ENCODE measurements around the gene ZNF780B. TPM values are rescaled to one million over a fixed set of nuclear protein-coding genes. Genes with fewer than 3 reads are reported as not detected.

Gene ZNF780B
- total and polyA plus RNA-seq, 2 of the 8 experiments (the other 6 are each of a cell fraction or from before 2014, with no cell fraction given): 3.1 to 22.4 TPM

DNA sequence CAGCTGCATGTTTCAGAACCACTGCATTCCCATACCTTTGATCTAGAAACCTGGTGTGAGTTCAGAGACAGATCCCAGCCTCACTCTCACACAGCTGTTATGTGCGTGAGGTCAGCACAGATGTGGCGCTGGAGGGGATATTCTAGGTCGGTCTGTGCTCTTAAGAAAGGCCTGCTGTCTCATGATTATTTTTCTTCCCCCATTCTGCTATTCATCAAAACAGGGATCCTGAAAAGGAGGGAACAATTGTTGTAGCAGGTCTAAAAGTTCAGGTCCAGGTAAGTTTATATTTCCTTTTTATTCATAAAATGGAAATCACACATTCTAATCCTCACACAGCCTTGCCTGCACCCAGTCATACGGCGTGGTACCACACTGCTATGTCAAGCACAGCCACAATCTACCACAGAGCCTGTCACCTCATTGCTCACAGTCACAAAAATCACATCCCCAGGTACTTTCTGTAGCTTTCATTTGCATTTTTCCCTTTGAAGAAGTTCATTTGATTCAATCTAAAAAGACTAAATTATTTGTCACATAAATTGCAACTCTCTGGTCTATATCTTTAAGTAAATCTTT lies 58.3 kb downstream of the ZNF780B start:
- H2AFZ ChIP-seq (ENCODE audit: low read length): peak overlapping the region; percentile 97
- peaks cover 3% of the 10 kb centered on the region; the same call in 1 of the 2 replicates for H3K79me1 ChIP-seq (ENCODE audit: low read depth, low read length)
- CTCF ChIA-PET (ENCODE audit: partially characterized antibody): interaction anchor here (1.2 kb wide), 1 partner anchor 188 kb away, joined by 3 read pairs; no protein-coding TSS in a partner anchor

More for the DNA sequence above, 58.3 kb downstream of the ZNF780B start:
- peaks cover 9 to 15% of the 10 kb centered on the region in 2 experiments; a peak in 2 of 4 replicates for H3K9me3 ChIP-seq (ENCODE audit: insufficient read depth in 2 of 2, low read depth in 1 of 2, low read length in 1 of 2)
- WGBS, 2 experiments (ENCODE audit: extremely low coverage in 1 of 2, insufficient coverage in 1 of 2, insufficient read length in 1 of 2, insufficient replicate concordance in 2 of 2, low coverage in 1 of 2, low lambda C conversion rate in 2 of 2, missing lambda C conversion rate in 1 of 2): 89% methylated on average over 5 of the region's 5 CpGs; no CpG with 5 or more reads in 1 of the 2 experiments
- H3K56ac ChIP-seq (replicated peaks; ENCODE audit: insufficient read length, low read depth, low read length): no peak overlapping the region
- no peak overlapping the region for H4K91ac ChIP-seq (replicated peaks; ENCODE audit: insufficient read length, low read length)
- H4K20me1 ChIP-seq (replicated peaks in 1 of 2; ENCODE audit: control insufficient read depth in 1 of 2, insufficient read depth in 2 of 2, low read length in 2 of 2): no peaks in the 10 kb centered on the region
- POLR2A ChIA-PET (ENCODE audit: partially characterized antibody): interaction anchor here (1.0 to 1.6 kb wide), 2 partner anchors 11 to 27 kb away, joined by 3 to 4 read pairs; partner anchors contain the start of gene PSMC4
- H4K8ac ChIP-seq (ENCODE audit: extremely low read depth, insufficient read depth, low read length): no peak overlapping the region; the same call in 1 of the 2 replicates
- FAIRE-seq (no peak), DNase-seq (ENCODE audit: low read depth in 1 of 2, low spot score in 2 of 2) (no peak)
- no peak overlapping the region for H2BK15ac ChIP-seq (ENCODE audit: low read length)
- no peak overlapping the region for H3K18ac ChIP-seq (ENCODE audit: extremely low read depth, low read length)
- no peak overlapping the region for H2BK20ac ChIP-seq (ENCODE audit: low read length)
- H3K27me3 ChIP-seq (replicated peaks in 1 of 4; ENCODE audit: control insufficient read depth in 3 of 4, extremely low read depth in 1 of 4, insufficient read depth in 3 of 4, low read length in 3 of 4): no peaks in the 10 kb centered on the region
- peaks cover 9% of the 10 kb centered on the region for H3K23me2 ChIP-seq (ENCODE audit: low read depth, low read length)
- H3K9ac ChIP-seq (replicated peaks in 1 of 4; ENCODE audit: extremely low read depth in 1 of 4, low read depth in 3 of 4, low read length in 3 of 4): no peak overlapping the region
- peak overlapping the region; percentile 84 to 97 for H3K4me2 ChIP-seq (ENCODE audit: insufficient read depth in 1 of 2, low read depth in 2 of 2, low read length in 2 of 2)
- H3K27ac ChIP-seq (ENCODE audit: low read depth, low read length): no peak overlapping the region
- H3K79me2 ChIP-seq (ENCODE audit: control insufficient read depth in 1 of 2, insufficient read depth in 2 of 2, low read length in 2 of 2): peaks cover 5 to 12% of the 10 kb centered on the region in 2 experiments; a peak in 3 of 4 replicates
- H2BK120ac ChIP-seq (replicated peaks; ENCODE audit: low read depth, low read length): no peak overlapping the region
- H3K4ac ChIP-seq (replicated peaks; ENCODE audit: insufficient read length, low read depth, low read length): no peak overlapping the region
- TF ChIP-seq NRF1 (IDR thresholded peaks at IDR 0.05; ENCODE audit: low read depth, low read length) (no peak), ZNF274 (IDR thresholded peaks at IDR 0.05; ENCODE audit: borderline replicate concordance, extremely low read depth, low read length) (no peak), JUN (IDR thresholded peaks at IDR 0.05; ENCODE audit: low read depth, low read length) (no peak), MAFK (IDR thresholded peaks at IDR 0.05; ENCODE audit: low read depth, low read length) (no peak), SIX5 (IDR thresholded peaks at IDR 0.05; ENCODE audit: low read depth, low read length) (no peak)
- no peak overlapping the region for H2AK5ac ChIP-seq (ENCODE audit: low read depth, low read length)
- no peak overlapping the region for H2BK5ac ChIP-seq (ENCODE audit: low read depth, low read length)
- peak overlapping the region; percentile 78 to 97 (median 96); a peak in 7 of 8 replicates for H3K4me3 ChIP-seq (ENCODE audit: extremely low read depth in 1 of 4, insufficient read depth in 2 of 4, low read depth in 3 of 4, low read length in 4 of 4)
- peaks cover 0 to 3% (median 1%) of the 10 kb centered on the region in 4 experiments; a peak in 3 of 7 replicates for H3K4me1 ChIP-seq (replicated peaks in 1 of 4; ENCODE audit: control insufficient read depth in 3 of 4, insufficient read depth in 4 of 4, low read length in 3 of 4)
- no peaks in the 10 kb centered on the region for H3K36me3 ChIP-seq (ENCODE audit: control insufficient read depth in 2 of 4, insufficient read depth in 4 of 4, low read length in 3 of 4)
- H3K23ac ChIP-seq (ENCODE audit: insufficient read length): no peak overlapping the region
- no peak overlapping the region for H3K14ac ChIP-seq (ENCODE audit: insufficient read length)
- H4K5ac ChIP-seq (ENCODE audit: insufficient read length, low read depth, low read length): no peak overlapping the region
- no peak overlapping the region for H2BK12ac ChIP-seq (ENCODE audit: low read depth, low read length)

All from H1 (cell line).